Measurements from ENCODE around the gene MICAL3. TPM values are rescaled to one million over a fixed set of nuclear protein-coding genes. Genes with fewer than 3 reads are reported as not detected.
A peak's percentile ranks its signal among the peaks of the same experiment; 100 is the strongest.

Gene MICAL3
- total RNA-seq, 1 donor from 2014 or later, result 54.8 TPM

GRCh38 chr22:17883356-17883755 lies 141.0 kb downstream of the MICAL3 start:
- Mint-ChIP-seq H3K4me3 (ENCODE audit: low read depth) (no peak overlapping the region), H3K27me3 (no peaks in the 10 kb centered on the region), H3K9me3 (ENCODE audit: low read depth) (no peaks in the 10 kb centered on the region), H3K4me1 (ENCODE audit: low read depth) (peaks cover 2% of the 10 kb centered on the region), H3K36me3 (ENCODE audit: insufficient read depth) (peaks cover 3% of the 10 kb centered on the region), H3K27ac (peak overlapping the region; percentile 13)
- DNase-seq (ENCODE audit: low spot score, unreplicated experiment), result no peak
- TF ChIP-seq CTCF (IDR thresholded peaks at IDR 0.05; ENCODE audit: unreplicated experiment), result no peak

GRCh38 chr22:17882727-17883126 lies 141.6 kb downstream of the MICAL3 start:
- Mint-ChIP-seq H3K9me3 (ENCODE audit: low read depth) (no peaks in the 10 kb centered on the region), H3K27me3 (no peaks in the 10 kb centered on the region), H3K4me3 (ENCODE audit: low read depth) (no peak overlapping the region), H3K4me1 (ENCODE audit: low read depth) (peaks cover 2% of the 10 kb centered on the region), H3K27ac (no peak overlapping the region), H3K36me3 (ENCODE audit: insufficient read depth) (peaks cover 1% of the 10 kb centered on the region)
- no peak for DNase-seq (ENCODE audit: low spot score, unreplicated experiment)
- TF ChIP-seq CTCF (IDR thresholded peaks at IDR 0.05; ENCODE audit: unreplicated experiment), result no peak

GRCh38 chr22:17882162-17882561 lies 142.2 kb downstream of the MICAL3 start:
- Mint-ChIP-seq H3K36me3 (ENCODE audit: insufficient read depth) (peaks cover 1% of the 10 kb centered on the region), H3K9me3 (ENCODE audit: low read depth) (no peaks in the 10 kb centered on the region), H3K27me3 (no peaks in the 10 kb centered on the region), H3K4me1 (ENCODE audit: low read depth) (peaks cover 2% of the 10 kb centered on the region), H3K4me3 (ENCODE audit: low read depth) (no peak overlapping the region), H3K27ac (no peak overlapping the region)
- DNase-seq (ENCODE audit: low spot score, unreplicated experiment), result no peak
- TF ChIP-seq CTCF (IDR thresholded peaks at IDR 0.05; ENCODE audit: unreplicated experiment), result no peak

GRCh38 chr22:17881366-17881765 lies 143.0 kb downstream of the MICAL3 start:
- DNase-seq (ENCODE audit: low spot score, unreplicated experiment), result no peak
- Mint-ChIP-seq H3K9me3 (ENCODE audit: low read depth) (no peaks in the 10 kb centered on the region), H3K36me3 (ENCODE audit: insufficient read depth) (peaks cover 1% of the 10 kb centered on the region), H3K27me3 (no peaks in the 10 kb centered on the region), H3K27ac (no peak overlapping the region), H3K4me3 (ENCODE audit: low read depth) (no peak overlapping the region), H3K4me1 (ENCODE audit: low read depth) (peaks cover 2% of the 10 kb centered on the region)
- no peak for TF ChIP-seq CTCF (IDR thresholded peaks at IDR 0.05; ENCODE audit: unreplicated experiment)

GRCh38 chr22:17880468-17880867 lies 143.9 kb downstream of the MICAL3 start:
- Mint-ChIP-seq H3K27me3 (no peaks in the 10 kb centered on the region), H3K9me3 (ENCODE audit: low read depth) (no peaks in the 10 kb centered on the region), H3K4me3 (ENCODE audit: low read depth) (no peak overlapping the region), H3K4me1 (ENCODE audit: low read depth) (peaks cover 2% of the 10 kb centered on the region), H3K36me3 (ENCODE audit: insufficient read depth) (peaks cover 1% of the 10 kb centered on the region), H3K27ac (no peak overlapping the region)
- DNase-seq (ENCODE audit: low spot score, unreplicated experiment), result no peak
- TF ChIP-seq CTCF (IDR thresholded peaks at IDR 0.05; ENCODE audit: unreplicated experiment), result no peak
